Subcutaneous abdominal adipose tissue (tissue), 5 donors: Measurements from ENCODE around the gene MRAS.

ENCODE experiments used
- H3K27ac ChIP-seq: one replicate; pipeline ENCODE4 v1.7.0; 2013; ENCODE audit warnings: low read depth, mild to moderate bottlenecking, inconsistent platforms, low read length, moderate library complexity
- H3K27me3 ChIP-seq, 5 donors: one replicate each; pipeline ENCODE4 v1.7.0; 2013; ENCODE audit warnings: low read length in 5 of 5, inconsistent platforms in 1 of 5; ENCODE audit not compliant: control insufficient read depth in 5 of 5, insufficient read depth in 4 of 5
- H3K36me3 ChIP-seq, 5 donors: one replicate each; pipeline ENCODE4 v1.7.0; 2013; ENCODE audit warnings: low read length in 5 of 5; ENCODE audit not compliant: control insufficient read depth in 5 of 5, insufficient read depth in 5 of 5
- H3K4me1 ChIP-seq, 5 donors: one replicate each; pipeline ENCODE4 v1.7.0; 2013; ENCODE audit warnings: low read length in 5 of 5, mild to moderate bottlenecking in 3 of 5, moderate library complexity in 1 of 5; ENCODE audit not compliant: control insufficient read depth in 5 of 5, insufficient read depth in 5 of 5
- H3K4me3 ChIP-seq, 5 donors: one replicate each; pipeline ENCODE4 v1.7.0; 2013; ENCODE audit warnings: low read length in 5 of 5, low read depth in 1 of 5
- H3K9ac ChIP-seq, 5 donors: one replicate each; pipeline ENCODE4 v1.7.0; 2013; ENCODE audit warnings: low read length in 5 of 5, mild to moderate bottlenecking in 4 of 5, moderate library complexity in 3 of 5
- H3K9me3 ChIP-seq, 5 donors: one replicate each; pipeline ENCODE4 v1.7.0; 2013; ENCODE audit warnings: low read length in 5 of 5; ENCODE audit not compliant: control insufficient read depth in 5 of 5
- donor health status: healthy.
- donor health status: healthy.
- donor health status: healthy.
- donor health status: healthy.
- donor health status: healthy.

MRAS gene

DNA sequence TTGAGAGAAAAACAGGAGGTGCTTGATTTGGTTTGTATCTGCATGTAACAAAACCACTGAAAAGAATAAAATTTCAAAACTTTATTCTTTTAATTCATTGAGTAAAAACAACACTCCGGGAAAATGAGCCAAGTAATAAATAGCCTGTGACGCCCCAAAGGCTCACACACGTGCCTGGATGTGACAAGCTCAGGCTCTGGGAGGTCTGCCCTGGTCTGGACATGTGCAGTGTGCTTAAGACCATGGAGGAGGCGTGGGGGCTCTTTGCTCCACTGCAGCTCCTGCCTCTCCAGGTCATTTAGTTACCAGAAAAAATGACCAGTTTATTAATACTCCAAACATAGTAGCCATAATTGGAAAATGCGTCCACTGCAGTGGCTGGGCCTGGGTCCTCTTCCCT, 10.1 kb upstream of the MRAS start:
- Histone ChIP-seq H3K9me3 (no peaks in the 10 kb centered on the region), H3K27me3 (no peaks in the 10 kb centered on the region), H3K27ac (no peak overlapping the region), H3K4me3 (no peak overlapping the region), H3K36me3 (no peaks in the 10 kb centered on the region), H3K9ac (no peak overlapping the region), H3K4me1 (peaks cover 0 to 4% (median 0%) of the 10 kb centered on the region in 5 donors)

GRCh38 chr3:138338811-138339210, 9.6 kb upstream of the MRAS start:
- Histone ChIP-seq H3K36me3 (no peaks in the 10 kb centered on the region), H3K27me3 (no peaks in the 10 kb centered on the region), H3K4me1 (peaks cover 0 to 7% (median 4%) of the 10 kb centered on the region in 5 donors), H3K9ac (no peak overlapping the region), H3K4me3 (no peak overlapping the region), H3K27ac (no peak overlapping the region), H3K9me3 (no peaks in the 10 kb centered on the region)

- no peaks in the 10 kb centered on the region for H3K36me3 ChIP-seq
- no peak overlapping the region for H3K27ac ChIP-seq
These were observed 7.9 kb upstream of the MRAS start for GRCh38 chr3:138340511-138340910.

GRCh38 chr3:138344754-138345153, 3.6 kb upstream of the MRAS start:
- H3K9ac ChIP-seq, result no peak overlapping the region
- no peak overlapping the region for H3K27ac ChIP-seq
- H3K27me3 ChIP-seq, result no peaks in the 10 kb centered on the region
- H3K9me3 ChIP-seq, result no peaks in the 10 kb centered on the region
- no peaks in the 10 kb centered on the region for H3K36me3 ChIP-seq
- H3K4me3 ChIP-seq, result no peak overlapping the region
- peaks cover 0 to 22% (median 16%) of the 10 kb centered on the region in 5 donors for H3K4me1 ChIP-seq

More at GRCh38 chr3:138340511-138340910, 7.9 kb upstream of the MRAS start:
- no peak overlapping the region for H3K9ac ChIP-seq
- H3K9me3 ChIP-seq, result no peaks in the 10 kb centered on the region
- no peak overlapping the region for H3K4me3 ChIP-seq
- H3K27me3 ChIP-seq, result no peaks in the 10 kb centered on the region
- peaks cover 0 to 10% (median 6%) of the 10 kb centered on the region in 5 donors for H3K4me1 ChIP-seq

- peaks cover 7 to 57% (median 50%) of the 10 kb centered on the region in 5 donors for H3K4me1 ChIP-seq
- H3K27ac ChIP-seq, result peak overlapping the region; percentile 80
- no peaks in the 10 kb centered on the region for H3K36me3 ChIP-seq
- peak overlapping the region; percentile 81 to 92 (median 84) for H3K9ac ChIP-seq
- H3K4me3 ChIP-seq, result peak overlapping the region; percentile 65 to 98 (median 83)
- H3K9me3 ChIP-seq, result no peaks in the 10 kb centered on the region
- no peaks in the 10 kb centered on the region for H3K27me3 ChIP-seq
These were observed 668 bp downstream of the MRAS start for GRCh38 chr3:138348754-138349739.

GRCh38 chr3:138349926-138350665, 1.7 kb downstream of the MRAS start:
- Histone ChIP-seq H3K36me3 (peaks cover 0 to 2% (median under 1%) of the 10 kb centered on the region in 5 donors), H3K27me3 (no peaks in the 10 kb centered on the region), H3K4me3 (peak overlapping the region; percentile 65 to 98 (median 83)), H3K27ac (peak overlapping the region; percentile 80), H3K9me3 (no peaks in the 10 kb centered on the region), H3K4me1 (peaks cover 7 to 66% (median 55%) of the 10 kb centered on the region in 5 donors), H3K9ac (peak overlapping the region in 4 of 5 donors; percentile 58 to 91 (median 75))

- H3K36me3 ChIP-seq, result peaks cover 0 to 12% (median 7%) of the 10 kb centered on the region in 5 donors
- H3K9ac ChIP-seq, result peak overlapping the region in 2 of 5 donors; percentile 25 to 69
- H3K27me3 ChIP-seq, result no peaks in the 10 kb centered on the region
- H3K27ac ChIP-seq, result peak overlapping the region; percentile 80
- no peaks in the 10 kb centered on the region for H3K9me3 ChIP-seq
- peaks cover 7 to 68% (median 58%) of the 10 kb centered on the region in 5 donors for H3K4me1 ChIP-seq
- peak overlapping the region in 2 of 5 donors; percentile 26 to 98 for H3K4me3 ChIP-seq
These were observed 2.8 kb downstream of the MRAS start for GRCh38 chr3:138351151-138351550.

- no peaks in the 10 kb centered on the region for H3K9me3 ChIP-seq
- H3K4me1 ChIP-seq, result peaks cover 7 to 75% (median 63%) of the 10 kb centered on the region in 5 donors
- peaks cover 0 to 12% (median 8%) of the 10 kb centered on the region in 5 donors for H3K36me3 ChIP-seq
- H3K27ac ChIP-seq, result peak overlapping the region; percentile 80
- no peak overlapping the region for H3K9ac ChIP-seq
- peak overlapping the region in 1 of 5 donors; percentile 26 for H3K4me3 ChIP-seq
- H3K27me3 ChIP-seq, result no peaks in the 10 kb centered on the region
These were observed 3.7 kb downstream of the MRAS start for GRCh38 chr3:138351916-138352550.

- Histone ChIP-seq H3K9ac (no peak overlapping the region), H3K27ac (no peak overlapping the region), H3K4me1 (peaks cover 9 to 89% (median 76%) of the 10 kb centered on the region in 5 donors)
These were observed 6.0 kb downstream of the MRAS start for GRCh38 chr3:138354376-138354775.

More at GRCh38 chr3:138354376-138354775, 6.0 kb downstream of the MRAS start:
- Histone ChIP-seq H3K27me3 (no peaks in the 10 kb centered on the region), H3K9me3 (no peaks in the 10 kb centered on the region), H3K4me3 (no peak overlapping the region), H3K36me3 (peaks cover 0 to 12% (median 8%) of the 10 kb centered on the region in 5 donors)
